SK-N-DZ (cell line): ENCODE results near the gene VIM.
"Not testable (repeated sequence)": the region's sequence is repeated elsewhere in the genome, so short reads cannot be mapped to it uniquely, and the experiment has no call there.

Experiments
- DNase-seq: peaks from one replicate; pipeline ENCODE4 v3.0.0-alpha.2; 2015; ENCODE audit warnings: low spot score

Gene VIM

DNA sequence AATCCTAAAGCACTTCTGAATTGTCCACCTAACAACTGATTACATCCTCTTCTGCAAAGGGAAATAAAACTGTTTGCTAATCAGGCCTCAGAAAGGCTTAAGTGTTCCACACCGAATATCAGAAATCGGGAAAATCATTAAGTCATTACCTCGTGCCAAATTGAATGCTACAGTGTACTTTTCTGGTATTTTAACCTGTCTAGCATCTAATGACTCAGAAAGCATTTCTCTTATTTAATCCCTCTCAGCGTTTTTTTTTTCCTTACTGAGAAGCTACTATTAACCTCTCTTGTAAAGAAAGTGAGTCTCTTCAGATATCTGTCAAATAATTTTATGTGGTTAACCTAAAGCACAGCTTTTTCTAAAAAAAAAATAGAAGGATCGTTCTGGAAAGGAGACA lies 28.6 kb downstream of the VIM start:
- no peak for DNase-seq

GRCh38 chr10:17257466-17258321 lies 29.7 kb downstream of the VIM start:
- DNase-seq, result peak; percentile 52

DNA sequence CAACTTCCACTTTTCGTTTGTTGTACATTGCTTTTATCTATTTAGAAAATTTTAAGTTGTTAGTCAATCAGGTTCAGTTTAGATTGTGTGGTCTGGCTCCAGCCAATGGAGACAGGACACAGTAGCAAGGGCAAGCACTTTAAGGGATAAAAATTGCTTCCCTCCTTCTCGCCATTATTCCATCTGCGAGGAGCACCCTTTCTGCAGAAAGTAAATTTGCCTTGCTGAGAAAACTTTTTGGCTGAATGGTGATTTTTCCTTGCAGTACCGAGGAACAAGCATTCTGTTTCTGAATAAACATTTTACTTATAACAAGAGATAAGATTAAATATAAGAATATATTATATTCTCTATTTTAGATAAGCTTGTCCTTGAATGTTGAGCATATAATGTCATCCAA lies 34.5 kb downstream of the VIM start:
- DNase-seq, result no peak

DNA sequence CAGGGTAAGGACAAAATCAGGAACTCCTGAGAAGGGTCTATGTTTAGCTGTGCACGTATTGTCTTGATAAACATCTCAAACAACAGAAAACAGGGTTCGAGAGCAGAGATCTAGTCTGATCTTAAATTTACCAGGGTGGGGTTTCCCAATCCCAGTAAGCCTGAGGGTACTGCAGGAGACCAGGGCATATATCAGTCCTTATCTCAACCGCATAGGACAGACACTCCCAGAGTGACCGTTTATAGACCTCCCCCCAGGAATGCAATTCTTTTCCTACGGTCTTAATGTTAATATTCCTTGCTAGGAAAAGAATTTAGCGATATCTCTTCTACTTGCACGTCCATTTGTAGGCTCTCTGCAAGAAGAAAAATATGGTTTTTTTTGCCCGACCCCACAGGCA lies 35.5 kb downstream of the VIM start:
- DNase-seq, result no peak

GRCh38 chr10:17265468-17265867 lies 37.4 kb downstream of the VIM start:
- DNase-seq, result no peak

- DNase-seq, result not testable (repeated sequence)
Measured at GRCh38 chr10:17266549-17266948, 38.5 kb downstream of the VIM start.

DNA sequence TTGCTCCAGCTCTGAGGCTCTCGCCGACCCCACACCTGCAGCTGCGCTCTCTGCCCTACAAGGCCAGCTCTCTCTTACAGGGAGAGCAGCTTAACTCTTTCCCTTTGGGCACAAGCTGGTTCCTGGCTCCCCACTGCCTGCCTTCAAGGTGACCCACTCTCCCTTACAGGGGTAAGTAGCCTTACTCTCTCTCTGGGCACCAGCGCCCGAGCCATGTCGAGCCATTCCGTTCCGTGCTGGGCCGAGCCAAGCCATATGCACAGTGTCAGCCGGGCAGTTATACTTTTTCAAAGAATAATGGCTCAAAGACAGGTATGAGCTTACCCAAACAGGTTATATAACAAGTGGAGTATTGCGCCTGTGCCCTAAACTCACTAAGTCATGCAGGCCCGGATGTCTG lies 44.6 kb downstream of the VIM start:
- DNase-seq, result no peak

- DNase-seq, result no peak
Measured at GRCh38 chr10:17273403-17273802, 45.4 kb downstream of the VIM start.

- no peak for DNase-seq
Measured at GRCh38 chr10:17276756-17277424, 48.8 kb downstream of the VIM start.

DNA sequence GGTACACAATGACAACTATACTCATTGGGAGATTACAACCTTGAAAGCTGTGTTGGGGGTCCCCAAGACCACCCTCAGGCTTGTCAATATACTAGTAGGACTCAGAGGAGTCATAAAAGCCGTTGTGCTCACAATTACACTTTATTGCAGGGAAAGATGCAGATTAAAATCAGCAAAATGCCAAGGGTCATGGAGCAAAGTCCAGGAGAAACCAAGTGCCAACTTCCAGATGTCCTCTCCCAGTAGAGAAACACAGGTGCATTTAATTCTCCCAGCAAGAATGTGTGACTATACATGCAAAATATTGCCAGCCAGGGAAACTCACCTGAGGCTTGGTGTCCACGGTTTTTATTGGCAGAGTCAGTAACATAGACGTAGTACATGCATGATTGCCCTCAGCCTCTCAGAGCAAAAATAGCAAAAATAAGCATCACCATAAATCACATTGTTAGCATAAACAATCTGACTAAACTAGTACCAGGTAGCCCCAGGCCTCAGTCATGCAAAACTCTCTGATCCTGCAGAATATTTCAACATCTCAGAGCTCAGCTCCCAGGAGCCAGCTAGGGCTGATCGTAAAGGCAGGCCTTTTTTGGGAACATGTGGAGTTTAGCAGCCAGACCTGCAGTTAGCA lies 50.7 kb downstream of the VIM start:
- no peak for DNase-seq

- no peak for DNase-seq
Measured at GRCh38 chr10:17282311-17282710, 54.3 kb downstream of the VIM start.

- DNase-seq, result no peak
Measured at GRCh38 chr10:17286562-17287550, 58.8 kb downstream of the VIM start.
